Measurements from ENCODE around the gene AK8.

Gene AK8

GRCh38 chr9:132877458-132877823 is 643 bp downstream of the AK8 start:
- H2AFZ ChIP-seq (ENCODE audit: insufficient read depth, low read length, poor library complexity), result peak overlapping the region; percentile 100
- no peak overlapping the region for H2BK120ac ChIP-seq (ENCODE audit: insufficient read depth, low read length, poor library complexity)
- no CpG with 5 or more reads among the region's 14 CpGs for WGBS (ENCODE audit: extremely low coverage, insufficient coverage, insufficient read length)
- no peak overlapping the region for H3K4me3 ChIP-seq (ENCODE audit: low read depth, low read length)
- H3K27me3 ChIP-seq (ENCODE audit: insufficient read depth, low read length), result no peaks in the 10 kb centered on the region
- no peak overlapping the region for H3K9ac ChIP-seq (ENCODE audit: low read length)
- H4K12ac ChIP-seq (ENCODE audit: low read depth, low read length), result no peak overlapping the region
- H3K79me1 ChIP-seq (ENCODE audit: low read length), result peaks cover 6% of the 10 kb centered on the region
- no peak overlapping the region for H3K4ac ChIP-seq (ENCODE audit: low read depth, low read length)
- H3K79me2 ChIP-seq (ENCODE audit: control insufficient read depth, insufficient read depth, low read length, poor library complexity), result peaks cover 3% of the 10 kb centered on the region
- peak overlapping the region; percentile 96 for H4K8ac ChIP-seq (ENCODE audit: low read depth, low read length)
- no peak overlapping the region for H2BK12ac ChIP-seq (ENCODE audit: low read length)
- H3K14ac ChIP-seq (ENCODE audit: low read length), result no peak overlapping the region
- no peak for DNase-seq
- no peaks in the 10 kb centered on the region for H3K36me3 ChIP-seq (ENCODE audit: control insufficient read depth in 1 of 2, insufficient read depth in 2 of 2, low read length in 2 of 2)
- no peaks in the 10 kb centered on the region for H3K9me3 ChIP-seq (ENCODE audit: insufficient read depth, low read depth, low read length)
- H3K18ac ChIP-seq (ENCODE audit: low read length), result no peak overlapping the region
- H3K23ac ChIP-seq (ENCODE audit: low read length), result no peak overlapping the region
- H3K4me2 ChIP-seq (ENCODE audit: low read length), result peak overlapping the region; percentile 83
- no peak overlapping the region for H3K27ac ChIP-seq (ENCODE audit: low read depth, low read length)
- H4K91ac ChIP-seq (ENCODE audit: low read depth, low read length), result no peak overlapping the region
- H2AK5ac ChIP-seq (ENCODE audit: low read length), result no peak overlapping the region
- H3K4me1 ChIP-seq (ENCODE audit: control insufficient read depth in 1 of 2, insufficient read depth in 2 of 2, low read length in 2 of 2), result peaks cover 4 to 6% of the 10 kb centered on the region in 2 experiments
- no peak overlapping the region for H2BK5ac ChIP-seq (ENCODE audit: low read depth, low read length, poor library complexity)

DNA sequence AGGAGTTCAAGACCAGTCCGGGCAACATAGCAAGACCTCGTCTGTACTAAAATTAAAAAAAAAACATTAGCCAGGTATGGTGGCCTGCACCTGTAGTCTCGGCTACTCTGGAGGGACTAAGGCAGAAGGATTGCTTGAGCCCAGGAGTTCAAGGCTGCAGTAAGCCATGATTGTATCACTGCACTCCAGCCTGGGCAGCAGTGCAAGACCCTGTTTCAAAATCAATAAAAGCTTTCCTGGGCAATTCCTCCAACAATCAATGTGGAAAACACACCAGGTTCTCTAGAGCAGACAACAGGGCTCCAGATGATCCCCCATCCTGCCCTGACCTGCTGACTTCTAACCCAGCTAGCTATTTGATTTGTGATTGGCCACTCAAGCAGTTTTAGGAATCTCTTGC is 1.2 kb downstream of the AK8 start:
- no peaks in the 10 kb centered on the region for H3K9me3 ChIP-seq (ENCODE audit: insufficient read depth, low read depth, low read length)
- H2BK120ac ChIP-seq (ENCODE audit: insufficient read depth, low read length, poor library complexity), result no peak overlapping the region
- H3K79me2 ChIP-seq (ENCODE audit: control insufficient read depth, insufficient read depth, low read length, poor library complexity), result peaks cover 3% of the 10 kb centered on the region
- no peak overlapping the region for H3K9ac ChIP-seq (ENCODE audit: low read length)
- DNase-seq, result no peak
- no peak overlapping the region for H4K12ac ChIP-seq (ENCODE audit: low read depth, low read length)
- no peak overlapping the region for H3K23ac ChIP-seq (ENCODE audit: low read length)
- H3K14ac ChIP-seq (ENCODE audit: low read length), result no peak overlapping the region
- H2BK12ac ChIP-seq (ENCODE audit: low read length), result no peak overlapping the region
- H3K4me2 ChIP-seq (ENCODE audit: low read length), result no peak overlapping the region
- no peak overlapping the region for H3K27ac ChIP-seq (ENCODE audit: low read depth, low read length)
- no peak overlapping the region for H3K4me3 ChIP-seq (ENCODE audit: low read depth, low read length)
- no peak overlapping the region for H2AK5ac ChIP-seq (ENCODE audit: low read length)
- no peak overlapping the region for H2AFZ ChIP-seq (ENCODE audit: insufficient read depth, low read length, poor library complexity)
- H4K91ac ChIP-seq (ENCODE audit: low read depth, low read length), result no peak overlapping the region
- no peaks in the 10 kb centered on the region for H3K27me3 ChIP-seq (ENCODE audit: insufficient read depth, low read length)
- no peak overlapping the region for H3K18ac ChIP-seq (ENCODE audit: low read length)
- peaks cover 6% of the 10 kb centered on the region for H3K79me1 ChIP-seq (ENCODE audit: low read length)
- no CpG with 5 or more reads among the region's 3 CpGs for WGBS (ENCODE audit: extremely low coverage, insufficient coverage, insufficient read length)
- peaks cover 4 to 6% of the 10 kb centered on the region in 2 experiments for H3K4me1 ChIP-seq (ENCODE audit: control insufficient read depth in 1 of 2, insufficient read depth in 2 of 2, low read length in 2 of 2)
- no peak overlapping the region for H3K4ac ChIP-seq (ENCODE audit: low read depth, low read length)
- no peak overlapping the region for H2BK5ac ChIP-seq (ENCODE audit: low read depth, low read length, poor library complexity)
- no peaks in the 10 kb centered on the region for H3K36me3 ChIP-seq (ENCODE audit: control insufficient read depth in 1 of 2, insufficient read depth in 2 of 2, low read length in 2 of 2)
- H4K8ac ChIP-seq (ENCODE audit: low read depth, low read length), result no peak overlapping the region

GRCh38 chr9:132875159-132875558 is 2.9 kb downstream of the AK8 start:
- H3K23ac ChIP-seq (ENCODE audit: low read length), result no peak overlapping the region
- H3K9me3 ChIP-seq (ENCODE audit: insufficient read depth, low read depth, low read length), result peaks cover 4% of the 10 kb centered on the region
- no peak overlapping the region for H4K91ac ChIP-seq (ENCODE audit: low read depth, low read length)
- no peak overlapping the region for H2AFZ ChIP-seq (ENCODE audit: insufficient read depth, low read length, poor library complexity)
- H3K14ac ChIP-seq (ENCODE audit: low read length), result no peak overlapping the region
- peaks cover 3% of the 10 kb centered on the region for H3K79me2 ChIP-seq (ENCODE audit: control insufficient read depth, insufficient read depth, low read length, poor library complexity)
- H2BK120ac ChIP-seq (ENCODE audit: insufficient read depth, low read length, poor library complexity), result no peak overlapping the region
- no peak overlapping the region for H2BK5ac ChIP-seq (ENCODE audit: low read depth, low read length, poor library complexity)
- H3K9ac ChIP-seq (ENCODE audit: low read length), result no peak overlapping the region
- no peak overlapping the region for H3K18ac ChIP-seq (ENCODE audit: low read length)
- no peak overlapping the region for H4K8ac ChIP-seq (ENCODE audit: low read depth, low read length)
- no peak overlapping the region for H3K27ac ChIP-seq (ENCODE audit: low read depth, low read length)
- no peak for DNase-seq
- no peak overlapping the region for H3K4me3 ChIP-seq (ENCODE audit: low read depth, low read length)
- H4K12ac ChIP-seq (ENCODE audit: low read depth, low read length), result no peak overlapping the region
- H2BK12ac ChIP-seq (ENCODE audit: low read length), result no peak overlapping the region
- no peaks in the 10 kb centered on the region for H3K27me3 ChIP-seq (ENCODE audit: insufficient read depth, low read length)
- H3K4me1 ChIP-seq (ENCODE audit: control insufficient read depth in 1 of 2, insufficient read depth in 2 of 2, low read length in 2 of 2), result peaks cover 4 to 6% of the 10 kb centered on the region in 2 experiments
- H3K79me1 ChIP-seq (ENCODE audit: low read length), result peaks cover 6% of the 10 kb centered on the region
- H3K4me2 ChIP-seq (ENCODE audit: low read length), result no peak overlapping the region
- no peak overlapping the region for H3K4ac ChIP-seq (ENCODE audit: low read depth, low read length)
- no peaks in the 10 kb centered on the region for H3K36me3 ChIP-seq (ENCODE audit: control insufficient read depth in 1 of 2, insufficient read depth in 2 of 2, low read length in 2 of 2)
- H2AK5ac ChIP-seq (ENCODE audit: low read length), result no peak overlapping the region
- no CpG with 5 or more reads among the region's 5 CpGs for WGBS (ENCODE audit: extremely low coverage, insufficient coverage, insufficient read length)

- H2BK5ac ChIP-seq (ENCODE audit: low read depth, low read length, poor library complexity), result no peak overlapping the region
- no peak overlapping the region for H2BK120ac ChIP-seq (ENCODE audit: insufficient read depth, low read length, poor library complexity)
- no peak overlapping the region for H2BK12ac ChIP-seq (ENCODE audit: low read length)
- H3K9ac ChIP-seq (ENCODE audit: low read length), result no peak overlapping the region
- peaks cover 2 to 3% of the 10 kb centered on the region in 2 experiments for H3K4me1 ChIP-seq (ENCODE audit: control insufficient read depth in 1 of 2, insufficient read depth in 2 of 2, low read length in 2 of 2)
- no peaks in the 10 kb centered on the region for H3K27me3 ChIP-seq (ENCODE audit: insufficient read depth, low read length)
- H3K9me3 ChIP-seq (ENCODE audit: insufficient read depth, low read depth, low read length), result peaks cover 4% of the 10 kb centered on the region
- no peak overlapping the region for H2AK5ac ChIP-seq (ENCODE audit: low read length)
- no peak overlapping the region for H4K12ac ChIP-seq (ENCODE audit: low read depth, low read length)
- no CpG with 5 or more reads among the region's 7 CpGs for WGBS (ENCODE audit: extremely low coverage, insufficient coverage, insufficient read length)
- no peaks in the 10 kb centered on the region for H3K36me3 ChIP-seq (ENCODE audit: control insufficient read depth in 1 of 2, insufficient read depth in 2 of 2, low read length in 2 of 2)
- H3K4me2 ChIP-seq (ENCODE audit: low read length), result no peak overlapping the region
- H3K14ac ChIP-seq (ENCODE audit: low read length), result no peak overlapping the region
- H3K4ac ChIP-seq (ENCODE audit: low read depth, low read length), result no peak overlapping the region
- H3K4me3 ChIP-seq (ENCODE audit: low read depth, low read length), result no peak overlapping the region
- H3K18ac ChIP-seq (ENCODE audit: low read length), result no peak overlapping the region
- peaks cover 2% of the 10 kb centered on the region for H3K79me2 ChIP-seq (ENCODE audit: control insufficient read depth, insufficient read depth, low read length, poor library complexity)
- H3K27ac ChIP-seq (ENCODE audit: low read depth, low read length), result no peak overlapping the region
- no peak overlapping the region for H3K23ac ChIP-seq (ENCODE audit: low read length)
- no peak overlapping the region for H4K8ac ChIP-seq (ENCODE audit: low read depth, low read length)
- H2AFZ ChIP-seq (ENCODE audit: insufficient read depth, low read length, poor library complexity), result no peak overlapping the region
- peaks cover 4% of the 10 kb centered on the region for H3K79me1 ChIP-seq (ENCODE audit: low read length)
- no peak overlapping the region for H4K91ac ChIP-seq (ENCODE audit: low read depth, low read length)
- no peak for DNase-seq
These were observed 4.7 kb downstream of the AK8 start for GRCh38 chr9:132873403-132873802.
